ENCODE data around the gene MED29. TPM values are rescaled to one million over a fixed set of nuclear protein-coding genes. Genes with fewer than 3 reads are reported as not detected.

The MED29 gene
- total RNA-seq, 1 donor from 2014 or later, result 27.0 TPM

DNA sequence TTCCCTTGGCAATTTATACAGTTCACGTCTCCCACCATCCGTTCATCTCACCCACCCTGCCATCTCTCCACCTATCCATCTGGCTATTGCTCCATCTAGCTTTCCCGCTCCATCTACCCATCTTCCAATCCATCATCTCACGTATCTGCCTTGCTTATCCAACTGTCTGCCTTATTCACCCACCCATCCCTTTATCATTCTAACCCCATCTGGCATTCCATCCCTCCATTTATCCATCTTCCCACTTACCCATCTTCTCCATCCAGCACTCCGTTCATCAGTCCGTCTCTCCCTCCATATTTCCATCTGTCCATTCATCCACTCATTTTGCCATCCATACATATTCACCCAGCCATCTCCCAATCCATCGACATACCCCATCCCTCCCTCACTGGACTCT lies 34.6 kb downstream of the MED29 start:
- Histone ChIP-seq H3K27ac (ENCODE audit: low read depth, low read length) (no peak overlapping the region), H3K4me1 (ENCODE audit: insufficient read depth, low read length) (peaks cover 19% of the 10 kb centered on the region), H4K20me1 (ENCODE audit: insufficient read depth, low read length) (peaks cover 34% of the 10 kb centered on the region), H3K79me2 (ENCODE audit: insufficient read depth, low read length) (peaks cover 16% of the 10 kb centered on the region), H3K9ac (ENCODE audit: low read length) (no peak overlapping the region), H3K4me3 (ENCODE audit: insufficient read depth, low read depth, low read length) (no peak overlapping the region), H3K9me3 (ENCODE audit: insufficient read depth, low read depth, low read length) (no peaks in the 10 kb centered on the region), H2AFZ (ENCODE audit: low read depth, low read length) (no peak overlapping the region), H3K4me2 (ENCODE audit: low read length) (no peak overlapping the region), H3K27me3 (ENCODE audit: insufficient read depth, low read length) (no peaks in the 10 kb centered on the region), H3K36me3 (ENCODE audit: insufficient read depth, low read length) (peaks cover 14% of the 10 kb centered on the region)
- Mint-ChIP-seq H3K27ac (ENCODE audit: unreplicated experiment) (peak overlapping the region; percentile 2), H3K36me3 (ENCODE audit: low read depth, unreplicated experiment) (peaks cover 30% of the 10 kb centered on the region), H3K27me3 (ENCODE audit: low read depth, unreplicated experiment) (no peaks in the 10 kb centered on the region), H3K4me3 (ENCODE audit: unreplicated experiment) (no peak overlapping the region), H3K4me1 (ENCODE audit: low read depth, unreplicated experiment) (peaks cover 21% of the 10 kb centered on the region), H3K9me3 (ENCODE audit: unreplicated experiment) (no peaks in the 10 kb centered on the region)
- TF ChIP-seq EZH2 (IDR thresholded peaks at IDR 0.05; ENCODE audit: insufficient read depth, low read length), result no peak
- TF ChIP-seq, protein P1, sequence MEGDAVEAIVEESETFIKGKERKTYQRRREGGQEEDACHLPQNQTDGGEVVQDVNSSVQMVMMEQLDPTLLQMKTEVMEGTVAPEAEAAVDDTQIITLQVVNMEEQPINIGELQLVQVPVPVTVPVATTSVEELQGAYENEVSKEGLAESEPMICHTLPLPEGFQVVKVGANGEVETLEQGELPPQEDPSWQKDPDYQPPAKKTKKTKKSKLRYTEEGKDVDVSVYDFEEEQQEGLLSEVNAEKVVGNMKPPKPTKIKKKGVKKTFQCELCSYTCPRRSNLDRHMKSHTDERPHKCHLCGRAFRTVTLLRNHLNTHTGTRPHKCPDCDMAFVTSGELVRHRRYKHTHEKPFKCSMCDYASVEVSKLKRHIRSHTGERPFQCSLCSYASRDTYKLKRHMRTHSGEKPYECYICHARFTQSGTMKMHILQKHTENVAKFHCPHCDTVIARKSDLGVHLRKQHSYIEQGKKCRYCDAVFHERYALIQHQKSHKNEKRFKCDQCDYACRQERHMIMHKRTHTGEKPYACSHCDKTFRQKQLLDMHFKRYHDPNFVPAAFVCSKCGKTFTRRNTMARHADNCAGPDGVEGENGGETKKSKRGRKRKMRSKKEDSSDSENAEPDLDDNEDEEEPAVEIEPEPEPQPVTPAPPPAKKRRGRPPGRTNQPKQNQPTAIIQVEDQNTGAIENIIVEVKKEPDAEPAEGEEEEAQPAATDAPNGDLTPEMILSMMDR (IDR thresholded peaks at IDR 0.05; ENCODE audit: insufficient read depth, low read depth, low read length), result no peak
- FAIRE-seq, result no peak
- DNase-seq (ENCODE audit: low read depth), result no peak

DNA sequence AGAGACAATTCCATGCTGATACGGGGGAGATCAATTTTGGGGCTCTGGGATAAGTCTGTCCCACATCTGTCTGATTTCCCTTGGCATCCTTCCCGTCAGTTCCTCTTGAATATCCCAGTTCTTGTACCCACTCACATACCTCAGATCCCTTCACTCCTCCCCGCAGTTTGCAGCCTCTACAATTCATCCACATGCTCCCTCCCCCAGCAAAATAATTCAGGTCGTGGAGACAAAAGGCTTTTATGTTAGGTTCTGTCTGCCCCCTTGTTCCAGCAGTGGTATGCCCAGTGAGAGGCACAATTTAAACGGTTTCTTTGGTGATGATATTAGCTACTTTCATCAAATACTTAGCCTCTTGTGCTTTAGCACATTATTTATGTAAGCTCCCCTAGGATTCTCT lies 35.0 kb downstream of the MED29 start:
- peaks cover 14% of the 10 kb centered on the region for H3K36me3 ChIP-seq (ENCODE audit: insufficient read depth, low read length)
- peak overlapping the region; percentile 29 for H3K9ac ChIP-seq (ENCODE audit: low read length)
- H2AFZ ChIP-seq (ENCODE audit: low read depth, low read length), result no peak overlapping the region
- Mint-ChIP-seq H3K9me3 (ENCODE audit: unreplicated experiment) (no peaks in the 10 kb centered on the region), H3K36me3 (ENCODE audit: low read depth, unreplicated experiment) (peaks cover 31% of the 10 kb centered on the region), H3K27me3 (ENCODE audit: low read depth, unreplicated experiment) (no peaks in the 10 kb centered on the region), H3K27ac (ENCODE audit: unreplicated experiment) (peak overlapping the region; percentile 66), H3K4me3 (ENCODE audit: unreplicated experiment) (peak overlapping the region; percentile 41), H3K4me1 (ENCODE audit: low read depth, unreplicated experiment) (peaks cover 24% of the 10 kb centered on the region)
- FAIRE-seq, result no peak
- H3K27ac ChIP-seq (ENCODE audit: low read depth, low read length), result no peak overlapping the region
- no peak overlapping the region for H3K4me3 ChIP-seq (ENCODE audit: insufficient read depth, low read depth, low read length)
- H3K79me2 ChIP-seq (ENCODE audit: insufficient read depth, low read length), result peaks cover 12% of the 10 kb centered on the region
- peaks cover 32% of the 10 kb centered on the region for H4K20me1 ChIP-seq (ENCODE audit: insufficient read depth, low read length)
- H3K4me1 ChIP-seq (ENCODE audit: insufficient read depth, low read length), result peaks cover 22% of the 10 kb centered on the region
- no peak overlapping the region for H3K4me2 ChIP-seq (ENCODE audit: low read length)
- TF ChIP-seq, protein P1 (IDR thresholded peaks at IDR 0.05; ENCODE audit: insufficient read depth, low read depth, low read length), result no peak
- TF ChIP-seq EZH2 (IDR thresholded peaks at IDR 0.05; ENCODE audit: insufficient read depth, low read length), result no peak
- H3K27me3 ChIP-seq (ENCODE audit: insufficient read depth, low read length), result no peaks in the 10 kb centered on the region
- no peak for DNase-seq (ENCODE audit: low read depth)
- H3K9me3 ChIP-seq (ENCODE audit: insufficient read depth, low read depth, low read length), result no peaks in the 10 kb centered on the region

DNA sequence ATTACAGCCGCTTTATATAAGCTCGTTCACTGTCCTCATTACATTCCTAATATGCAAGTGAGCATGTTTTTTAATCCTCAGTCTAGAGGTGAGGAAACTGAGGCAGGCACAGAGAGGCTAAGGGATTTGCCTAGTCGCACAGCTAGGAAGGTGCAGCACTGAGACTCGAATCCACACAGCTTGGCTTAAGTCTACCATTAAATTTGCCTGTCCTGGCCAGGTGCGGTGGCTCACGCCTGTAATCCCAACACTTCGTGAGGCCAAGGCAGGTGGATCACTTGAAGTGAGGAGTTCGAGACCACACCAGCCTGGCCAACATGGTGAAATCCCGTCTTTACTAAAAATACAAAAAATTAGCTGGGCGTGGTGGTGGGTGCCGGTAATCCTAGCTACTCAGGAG lies 36.5 kb downstream of the MED29 start:
- H3K27ac ChIP-seq (ENCODE audit: low read depth, low read length), result peak overlapping the region; percentile 99
- FAIRE-seq (no peak), DNase-seq (ENCODE audit: low read depth) (no peak)
- H3K36me3 ChIP-seq (ENCODE audit: insufficient read depth, low read length), result peaks cover 16% of the 10 kb centered on the region
- peak overlapping the region; percentile 68 for H3K4me2 ChIP-seq (ENCODE audit: low read length)
- H3K36me3 Mint-ChIP-seq (ENCODE audit: low read depth, unreplicated experiment), result peaks cover 26% of the 10 kb centered on the region
- H3K9ac ChIP-seq (ENCODE audit: low read length), result peak overlapping the region; percentile 84
- H3K9me3 Mint-ChIP-seq (ENCODE audit: unreplicated experiment), result no peaks in the 10 kb centered on the region
- no peak overlapping the region for H3K4me3 Mint-ChIP-seq (ENCODE audit: unreplicated experiment)
- H3K79me2 ChIP-seq (ENCODE audit: insufficient read depth, low read length), result peaks cover 14% of the 10 kb centered on the region
- H3K27ac Mint-ChIP-seq (ENCODE audit: unreplicated experiment), result peak overlapping the region; percentile 97
- H3K27me3 ChIP-seq (ENCODE audit: insufficient read depth, low read length), result no peaks in the 10 kb centered on the region
- no peak overlapping the region for H3K4me3 ChIP-seq (ENCODE audit: insufficient read depth, low read depth, low read length)
- TF ChIP-seq, protein P1 (IDR thresholded peaks at IDR 0.05; ENCODE audit: insufficient read depth, low read depth, low read length), result no peak
- TF ChIP-seq EZH2 (IDR thresholded peaks at IDR 0.05; ENCODE audit: insufficient read depth, low read length), result no peak
- H3K4me1 Mint-ChIP-seq (ENCODE audit: low read depth, unreplicated experiment), result peaks cover 24% of the 10 kb centered on the region
- peaks cover 24% of the 10 kb centered on the region for H3K4me1 ChIP-seq (ENCODE audit: insufficient read depth, low read length)
- no peaks in the 10 kb centered on the region for H3K9me3 ChIP-seq (ENCODE audit: insufficient read depth, low read depth, low read length)
- no peak overlapping the region for H2AFZ ChIP-seq (ENCODE audit: low read depth, low read length)
- H4K20me1 ChIP-seq (ENCODE audit: insufficient read depth, low read length), result peaks cover 35% of the 10 kb centered on the region
- no peaks in the 10 kb centered on the region for H3K27me3 Mint-ChIP-seq (ENCODE audit: low read depth, unreplicated experiment)
